ENCODE data around the gene PLCB1.

DNA sequence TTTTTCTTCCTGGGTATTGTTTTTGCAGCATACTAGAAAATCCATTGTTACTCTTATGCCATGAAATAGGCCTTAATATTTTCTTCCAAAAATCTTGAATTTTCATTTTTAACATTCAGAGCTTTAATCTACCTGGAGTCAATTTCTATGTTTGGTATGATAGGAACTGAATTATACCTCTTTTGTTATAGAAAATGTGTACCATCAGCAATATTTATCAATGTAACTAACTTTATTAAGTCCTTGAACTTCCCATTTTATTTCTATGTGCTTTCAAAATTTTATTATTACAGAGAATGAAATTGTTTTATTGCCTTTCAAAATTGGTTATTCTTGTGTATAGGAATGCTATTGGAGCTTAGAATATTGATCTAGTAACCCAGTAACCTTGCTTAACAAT lies 68.2 kb downstream of the PLCB1 start:
- TF ChIP-seq, protein P1, sequence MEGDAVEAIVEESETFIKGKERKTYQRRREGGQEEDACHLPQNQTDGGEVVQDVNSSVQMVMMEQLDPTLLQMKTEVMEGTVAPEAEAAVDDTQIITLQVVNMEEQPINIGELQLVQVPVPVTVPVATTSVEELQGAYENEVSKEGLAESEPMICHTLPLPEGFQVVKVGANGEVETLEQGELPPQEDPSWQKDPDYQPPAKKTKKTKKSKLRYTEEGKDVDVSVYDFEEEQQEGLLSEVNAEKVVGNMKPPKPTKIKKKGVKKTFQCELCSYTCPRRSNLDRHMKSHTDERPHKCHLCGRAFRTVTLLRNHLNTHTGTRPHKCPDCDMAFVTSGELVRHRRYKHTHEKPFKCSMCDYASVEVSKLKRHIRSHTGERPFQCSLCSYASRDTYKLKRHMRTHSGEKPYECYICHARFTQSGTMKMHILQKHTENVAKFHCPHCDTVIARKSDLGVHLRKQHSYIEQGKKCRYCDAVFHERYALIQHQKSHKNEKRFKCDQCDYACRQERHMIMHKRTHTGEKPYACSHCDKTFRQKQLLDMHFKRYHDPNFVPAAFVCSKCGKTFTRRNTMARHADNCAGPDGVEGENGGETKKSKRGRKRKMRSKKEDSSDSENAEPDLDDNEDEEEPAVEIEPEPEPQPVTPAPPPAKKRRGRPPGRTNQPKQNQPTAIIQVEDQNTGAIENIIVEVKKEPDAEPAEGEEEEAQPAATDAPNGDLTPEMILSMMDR (conservative IDR thresholded peaks at IDR 0.05; ENCODE audit: low read depth, low read length): no peak
- no peak for TF ChIP-seq EZH2 (IDR thresholded peaks at IDR 0.05; ENCODE audit: low read length, unreplicated experiment)
- TF ChIP-seq EZH2phosphoT487 (IDR thresholded peaks at IDR 0.05; ENCODE audit: borderline replicate concordance, low read length): no peak

Data from PC-3 (cell line).